ENCODE results near the gene CFAP97D1. TPM values are rescaled to one million over a fixed set of nuclear protein-coding genes. Genes with fewer than 3 reads are reported as not detected.

The CFAP97D1 gene
- total and polyA plus RNA-seq, 10 of the 15 experiments (the other 5 are each of a cell fraction or from before 2014, with no cell fraction given): 0.13 TPM; not detected in 9

GRCh38 chr17:43753493-43754129 is 26.6 kb upstream of the CFAP97D1 start (continued):
- TF ChIP-seq BCLAF1 (IDR thresholded peaks at IDR 0.05): no peak
- TF ChIP-seq IKZF1 (conservative IDR thresholded peaks at IDR 0.05): peak; percentile 52
- TF ChIP-seq POLR2A (IDR thresholded peaks at IDR 0.05; ENCODE audit: low read depth, low read length): no peak
- TF ChIP-seq POLR2AphosphoS5 (IDR thresholded peaks at IDR 0.05; ENCODE audit: low read length): no peak
- TF ChIP-seq POU2F2 (IDR thresholded peaks at IDR 0.05; ENCODE audit: borderline replicate concordance, low read depth, low read length): no peak
- no peak for TF ChIP-seq USF2 (IDR thresholded peaks at IDR 0.05; ENCODE audit: borderline replicate concordance, low read depth, low read length)
- TF ChIP-seq NRF1 (conservative IDR thresholded peaks at IDR 0.05; ENCODE audit: low read depth, low read length): no peak
- TF ChIP-seq IRF4 (IDR thresholded peaks at IDR 0.05; ENCODE audit: low read depth, low read length): no peak
- TF ChIP-seq HDAC2 (IDR thresholded peaks at IDR 0.05): no peak
- TF ChIP-seq SIN3A (IDR thresholded peaks at IDR 0.05; ENCODE audit: low read depth, low read length): no peak
- TF ChIP-seq TARDBP (IDR thresholded peaks at IDR 0.05; ENCODE audit: borderline replicate concordance): no peak
- no peak for TF ChIP-seq SPI1 (IDR thresholded peaks at IDR 0.05; ENCODE audit: borderline replicate concordance, insufficient read depth, low read depth, low read length)
- TF ChIP-seq EP300 (IDR thresholded peaks at IDR 0.05; ENCODE audit: borderline replicate concordance in 1 of 2, control insufficient read depth in 1 of 2, low read depth in 2 of 2, low read length in 2 of 2): peak in 1 of 2 experiments; percentile 77; a peak in 1 of 4 replicates
- TF ChIP-seq SKIL (IDR thresholded peaks at IDR 0.05; ENCODE audit: low read depth, poor library complexity, severe bottlenecking): peak; percentile 68
- no peak; the same call in 1 of the 2 replicates for TF ChIP-seq ZBTB4 (CRISPR knock-in tag; IDR thresholded peaks at IDR 0.05)
- peak; percentile 90 for TF ChIP-seq MTA2 (IDR thresholded peaks at IDR 0.05; ENCODE audit: low read depth)
- no peak for TF ChIP-seq E4F1 (IDR thresholded peaks at IDR 0.05; ENCODE audit: borderline replicate concordance, partially characterized antibody)
- TF ChIP-seq BACH1 (IDR thresholded peaks at IDR 0.05; ENCODE audit: borderline replicate concordance): no peak

Data from GM12878 (cell line).